LNCaP clone FGC (cell line): ENCODE measurements around the gene AOPEP.
A peak's percentile ranks its signal among the peaks of the same experiment; 100 is the strongest.

Source experiments
- DNase-seq: peaks from one replicate; pipeline ENCODE4 v3.0.0-alpha.2; 2011; ENCODE audit warnings: low read depth
- H3K4me3 ChIP-seq: 2 replicates; pipeline ENCODE4 v1.5.1; 2011; ENCODE audit warnings: mild to moderate bottlenecking, low read depth, low read length, control low read depth
- CTCF ChIP-seq: IDR thresholded peaks from 2 replicates; pipeline ENCODE4 v1.5.1; 2012; ENCODE audit warnings: mild to moderate bottlenecking; ENCODE audit not compliant: control insufficient read depth, insufficient read depth; ENCODE audit errors: extremely low read depth

AOPEP gene

GRCh38 chr9:94824411-94824810, 97.9 kb downstream of the AOPEP start:
- DNase-seq, result no peak
- no peak for TF ChIP-seq CTCF
- no peak overlapping the region for H3K4me3 ChIP-seq

GRCh38 chr9:94824913-94825610, 98.6 kb downstream of the AOPEP start:
- DNase-seq, result no peak
- H3K4me3 ChIP-seq, result no peak overlapping the region
- no peak for TF ChIP-seq CTCF

- H3K4me3 ChIP-seq, result no peak overlapping the region
- TF ChIP-seq CTCF, result no peak
Measured at GRCh38 chr9:94825611-94825958, 99.1 kb downstream of the AOPEP start.

DNA sequence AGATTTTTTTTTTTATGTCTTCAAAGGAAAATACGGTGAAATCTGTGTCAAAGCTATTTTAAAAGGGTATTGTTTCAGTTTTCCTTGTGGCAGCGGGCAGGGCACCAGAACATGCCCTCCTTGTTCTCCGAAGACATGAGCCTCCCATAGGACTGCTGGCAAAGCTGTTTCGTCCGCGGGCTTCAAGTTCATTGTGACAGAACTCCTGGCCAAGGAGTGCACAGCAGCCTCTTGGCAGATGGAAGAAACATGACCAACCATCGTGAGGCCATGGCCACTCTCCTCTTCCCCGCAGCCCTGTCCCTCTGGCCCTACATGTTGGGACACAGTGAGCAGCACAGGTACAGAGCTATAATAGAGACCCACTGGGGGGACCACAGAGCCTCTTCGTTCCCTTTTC, 99.5 kb downstream of the AOPEP start:
- DNase-seq, result no peak
- no peak overlapping the region for H3K4me3 ChIP-seq
- no peak for TF ChIP-seq CTCF

More at GRCh38 chr9:94825611-94825958, 99.1 kb downstream of the AOPEP start:
- no peak for DNase-seq

DNA sequence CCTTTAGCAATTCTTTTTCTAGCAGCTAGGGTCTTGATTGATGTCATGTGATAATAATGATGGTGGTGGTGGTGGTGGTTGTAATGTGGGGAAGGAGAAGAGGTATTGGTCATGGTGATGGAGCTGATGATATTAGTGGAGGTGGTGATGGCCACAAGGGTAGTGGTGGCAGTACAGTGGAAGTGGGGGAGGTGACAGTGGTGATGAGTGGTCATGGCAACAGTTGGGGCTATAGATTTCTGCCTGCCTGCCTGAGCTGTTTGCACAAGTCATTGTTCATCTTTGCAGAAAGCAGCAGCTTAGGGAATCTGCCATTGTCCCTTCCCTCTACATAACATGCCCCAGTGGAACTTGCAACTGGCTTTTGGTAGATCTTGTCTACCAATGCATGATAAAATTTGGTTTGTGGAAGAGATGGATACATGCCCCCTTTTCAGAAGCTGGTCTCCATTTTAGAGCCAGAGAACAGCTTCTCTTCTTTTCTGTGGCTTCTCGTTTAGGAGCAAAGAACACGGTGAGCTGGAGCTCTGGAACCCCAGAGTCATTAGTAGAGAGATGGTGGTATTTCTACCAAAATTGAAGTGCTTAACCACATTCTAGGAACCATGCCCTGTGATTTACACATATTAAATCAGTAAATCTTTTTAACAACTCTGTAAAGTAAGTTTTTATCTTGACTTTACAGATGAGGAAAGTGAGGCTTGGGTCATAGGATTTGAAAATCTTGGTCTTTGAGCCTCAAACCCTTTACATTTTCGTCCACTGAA, 100.3 kb downstream of the AOPEP start:
- H3K4me3 ChIP-seq, result no peak overlapping the region
- TF ChIP-seq CTCF, result no peak
- DNase-seq, result no peak

- DNase-seq, result peak; percentile 81
- no peak for TF ChIP-seq CTCF
- no peak overlapping the region for H3K4me3 ChIP-seq
Measured at GRCh38 chr9:94827584-94828304, 101.2 kb downstream of the AOPEP start.
